ENCODE results near the gene ZNF782.
"Not testable (repeated sequence)": the region's sequence is repeated elsewhere in the genome, so short reads cannot be mapped to it uniquely, and the experiment has no call there.

The ZNF782 gene

DNA sequence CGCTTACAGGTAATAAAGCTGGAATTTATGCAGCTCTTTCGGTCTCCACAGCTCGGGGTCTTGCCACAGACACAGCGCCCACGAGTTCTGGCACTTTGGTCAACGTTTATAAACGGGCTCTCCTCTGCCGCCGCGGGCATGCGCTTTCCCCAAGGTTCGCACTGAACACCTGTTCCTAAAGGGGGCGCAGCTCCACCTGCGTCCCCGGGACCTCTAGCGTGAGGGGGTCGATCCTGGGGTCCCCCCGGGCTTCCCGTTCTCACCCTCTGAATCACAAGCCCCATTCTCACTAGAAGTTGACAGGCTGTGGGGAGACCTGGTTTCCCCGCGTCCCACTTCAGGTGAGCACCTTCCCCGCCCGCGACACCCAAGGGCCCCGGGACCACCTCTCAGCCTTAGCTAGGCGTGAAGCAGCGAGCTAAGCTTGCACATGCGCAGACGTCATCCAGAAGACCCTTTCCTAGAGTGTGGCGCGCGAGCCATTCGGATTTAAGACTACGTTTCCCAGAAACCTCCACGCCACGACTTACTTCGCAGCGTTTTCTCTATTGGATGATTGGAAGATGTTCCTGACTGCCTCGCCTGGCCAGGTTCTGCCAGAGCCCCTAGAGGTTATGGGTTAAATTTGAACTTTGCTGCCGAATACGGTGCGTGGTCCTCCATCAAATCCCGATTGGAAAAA is 21.3 kb upstream of the ZNF782 start:
- no peak for DNase-seq (ENCODE audit: extremely low read depth, low read depth)
- TF ChIP-seq, protein P1, sequence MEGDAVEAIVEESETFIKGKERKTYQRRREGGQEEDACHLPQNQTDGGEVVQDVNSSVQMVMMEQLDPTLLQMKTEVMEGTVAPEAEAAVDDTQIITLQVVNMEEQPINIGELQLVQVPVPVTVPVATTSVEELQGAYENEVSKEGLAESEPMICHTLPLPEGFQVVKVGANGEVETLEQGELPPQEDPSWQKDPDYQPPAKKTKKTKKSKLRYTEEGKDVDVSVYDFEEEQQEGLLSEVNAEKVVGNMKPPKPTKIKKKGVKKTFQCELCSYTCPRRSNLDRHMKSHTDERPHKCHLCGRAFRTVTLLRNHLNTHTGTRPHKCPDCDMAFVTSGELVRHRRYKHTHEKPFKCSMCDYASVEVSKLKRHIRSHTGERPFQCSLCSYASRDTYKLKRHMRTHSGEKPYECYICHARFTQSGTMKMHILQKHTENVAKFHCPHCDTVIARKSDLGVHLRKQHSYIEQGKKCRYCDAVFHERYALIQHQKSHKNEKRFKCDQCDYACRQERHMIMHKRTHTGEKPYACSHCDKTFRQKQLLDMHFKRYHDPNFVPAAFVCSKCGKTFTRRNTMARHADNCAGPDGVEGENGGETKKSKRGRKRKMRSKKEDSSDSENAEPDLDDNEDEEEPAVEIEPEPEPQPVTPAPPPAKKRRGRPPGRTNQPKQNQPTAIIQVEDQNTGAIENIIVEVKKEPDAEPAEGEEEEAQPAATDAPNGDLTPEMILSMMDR (IDR thresholded peaks at IDR 0.05; ENCODE audit: low read depth, low read length), result peak; percentile 10; the same call in 1 of the 2 replicates

DNA sequence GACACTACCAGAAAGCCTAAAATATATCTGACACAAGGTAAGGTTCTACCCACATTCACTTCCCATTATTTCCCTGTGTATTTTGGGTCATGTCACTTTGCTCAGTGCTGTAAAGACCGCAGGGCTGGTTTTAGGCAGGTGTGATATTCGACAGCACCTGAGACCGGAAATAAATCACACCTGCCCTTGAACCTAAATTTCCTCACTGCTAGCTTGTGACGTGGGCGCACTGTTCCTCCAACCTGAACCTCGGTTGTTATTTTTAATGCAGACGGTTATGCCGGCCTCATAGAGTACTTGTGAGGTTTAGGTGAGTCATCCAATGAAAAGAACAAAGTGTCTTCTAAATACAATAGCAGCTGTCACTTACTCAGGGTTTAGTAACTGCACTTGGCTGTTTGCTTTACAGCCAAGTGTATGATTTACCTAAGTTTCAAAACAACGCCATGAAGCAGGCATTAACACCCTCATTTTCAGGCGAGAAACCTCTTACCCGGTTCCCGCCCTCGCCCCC is 20.7 kb upstream of the ZNF782 start:
- TF ChIP-seq, protein P1 (IDR thresholded peaks at IDR 0.05; ENCODE audit: low read depth, low read length), result no peak
- DNase-seq (ENCODE audit: extremely low read depth, low read depth), result no peak

DNA sequence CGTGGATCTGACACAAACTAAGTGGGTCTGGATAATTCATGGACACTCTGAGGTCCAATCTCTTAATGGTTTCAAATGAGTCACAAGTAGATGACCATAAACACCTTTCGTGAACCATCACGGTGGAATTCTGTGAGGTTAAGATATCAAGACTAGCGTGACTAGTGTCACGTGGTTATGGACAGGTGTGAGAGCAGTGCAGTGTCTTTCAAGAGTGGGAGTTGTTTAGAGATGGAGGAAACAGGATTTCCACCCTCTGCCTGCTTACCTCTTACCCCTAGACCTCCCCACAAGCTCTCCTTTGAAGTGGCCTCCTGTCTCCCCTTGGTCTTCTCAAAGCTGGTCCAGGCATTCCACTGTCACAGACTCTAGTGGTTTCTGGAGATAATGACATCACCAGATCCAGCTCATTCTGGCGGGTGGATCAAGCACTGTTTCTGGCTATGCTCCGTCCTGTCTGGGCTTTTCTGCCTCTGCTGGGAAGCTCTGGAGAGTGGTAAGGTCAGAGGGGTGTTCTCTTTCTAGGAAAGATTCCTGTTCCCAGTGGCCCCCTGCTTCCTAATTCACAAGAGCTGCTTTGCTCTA is 20.0 kb upstream of the ZNF782 start:
- DNase-seq (ENCODE audit: extremely low read depth, low read depth), result no peak
- TF ChIP-seq, protein P1 (IDR thresholded peaks at IDR 0.05; ENCODE audit: low read depth, low read length), result no peak

DNA sequence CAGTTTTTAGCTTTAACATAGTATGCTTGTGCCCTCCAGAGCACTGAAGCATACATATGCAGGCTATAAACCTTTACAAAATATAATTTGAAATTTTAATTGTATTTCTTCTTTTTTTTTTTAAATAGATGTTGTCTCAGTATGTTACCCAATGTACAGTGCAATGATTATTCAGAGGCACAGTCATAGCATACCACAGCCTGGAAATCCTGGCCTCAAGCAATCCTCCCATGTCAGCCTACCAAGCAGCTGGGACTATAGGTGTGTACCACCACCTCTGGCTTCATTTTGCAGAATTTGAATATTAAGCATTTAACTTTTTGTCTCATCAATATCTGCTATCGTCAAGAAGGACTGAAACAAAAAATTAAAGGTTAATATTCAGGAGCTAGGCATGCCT is 16.9 kb upstream of the ZNF782 start:
- no peak for DNase-seq (ENCODE audit: extremely low read depth, low read depth)
- TF ChIP-seq, protein P1 (IDR thresholded peaks at IDR 0.05; ENCODE audit: low read depth, low read length), result no peak

DNA sequence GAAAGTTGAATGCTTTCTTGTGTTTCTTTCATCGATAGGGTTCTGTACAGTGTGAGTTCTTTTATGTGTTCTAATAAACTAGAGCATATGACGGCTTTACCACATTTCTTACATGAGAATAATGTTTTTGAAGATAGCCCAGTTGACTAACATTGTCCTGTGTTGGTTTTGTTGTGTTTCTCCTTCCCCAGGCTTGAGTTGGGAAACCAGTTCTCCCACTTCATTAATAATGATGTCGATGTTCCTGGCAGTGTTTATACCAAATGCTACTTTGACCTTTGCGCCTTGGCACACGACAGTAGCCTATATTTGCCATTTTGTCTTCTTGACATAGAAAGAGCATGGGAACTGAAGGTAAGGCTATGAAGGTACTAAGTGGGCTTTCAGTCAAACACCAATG is 14.4 kb upstream of the ZNF782 start:
- DNase-seq (ENCODE audit: extremely low read depth, low read depth), result no peak
- TF ChIP-seq, protein P1 (IDR thresholded peaks at IDR 0.05; ENCODE audit: low read depth, low read length), result no peak

DNA sequence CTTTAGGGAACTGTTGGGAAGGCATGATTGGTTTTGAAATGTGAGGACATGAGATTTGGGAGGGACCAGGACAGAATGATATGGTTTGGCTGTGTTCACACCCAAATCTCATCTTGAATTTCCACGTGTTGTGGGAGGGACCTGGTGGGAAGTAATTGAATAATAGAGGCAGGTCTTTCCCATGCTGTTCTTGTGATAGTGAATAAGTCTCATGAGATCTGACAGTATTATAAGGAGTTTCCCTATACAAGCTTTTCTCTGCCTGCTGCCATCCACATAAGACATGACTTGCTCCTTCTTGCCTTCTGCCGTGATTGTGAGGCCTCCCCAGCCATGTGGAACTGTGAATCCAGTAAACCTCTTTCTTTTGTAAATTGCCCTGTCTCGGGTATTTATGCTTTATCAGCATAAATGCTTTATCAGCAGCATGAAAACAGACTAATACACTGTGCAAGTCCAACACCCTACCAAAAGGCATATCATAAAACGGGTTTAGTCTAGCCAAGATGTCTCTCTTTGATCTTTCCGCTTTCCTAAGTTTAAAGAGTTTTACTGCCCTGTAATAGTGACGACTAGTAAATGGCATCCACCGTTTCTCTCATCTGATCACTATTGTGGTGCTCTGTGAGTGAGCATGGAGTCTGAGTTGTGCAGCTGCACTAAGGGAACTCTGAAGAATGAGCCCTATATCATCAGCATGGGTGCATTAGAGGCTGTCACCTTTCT is 12.9 kb upstream of the ZNF782 start:
- DNase-seq (ENCODE audit: extremely low read depth, low read depth), result no peak

DNA sequence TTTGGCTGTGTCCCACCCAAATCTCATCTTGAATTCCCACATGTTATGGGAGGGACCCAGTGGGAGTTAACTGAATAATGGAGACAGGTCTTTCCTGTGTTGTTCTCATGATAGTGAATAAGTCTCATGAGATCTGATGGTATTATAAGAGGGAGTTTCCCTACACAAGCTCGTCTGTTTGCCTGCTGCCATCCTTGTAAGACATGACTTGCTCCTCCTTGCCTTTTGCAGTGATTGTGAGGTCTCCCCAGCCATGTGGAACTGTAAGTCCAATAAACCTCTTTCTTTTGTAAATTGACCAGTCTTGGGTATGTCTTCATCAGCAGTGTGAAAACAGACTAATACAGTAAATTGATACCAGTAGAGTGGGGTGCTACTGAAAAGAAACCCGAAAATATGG is 10.9 kb upstream of the ZNF782 start:
- not testable (repeated sequence) for DNase-seq (ENCODE audit: extremely low read depth, low read depth)

More for the DNA sequence above, 12.9 kb upstream of the ZNF782 start:
- TF ChIP-seq, protein P1 (IDR thresholded peaks at IDR 0.05; ENCODE audit: low read depth, low read length), result no peak
